Activated CD8-positive, alpha-beta T cell treated with anti-CD3 and anti-CD28 coated beads for 36 hours (primary cell): ENCODE data around the gene PTGES. TPM values are rescaled to one million over a fixed set of nuclear protein-coding genes. Genes with fewer than 3 reads are reported as not detected.

Experiments used
- ATAC-seq: fragments of 200-7000 bp; cut with Tn5 transposase; one replicate; pipeline ENCODE4 v1.10.0; 2021; ENCODE audit warnings: mild to moderate bottlenecking, moderate library complexity
- CTCF ChIA-PET: fragments of 350-600 bp; sonication (Branson Sonifier 250); formaldehyde crosslinking; loops from one replicate; lab custom pipeline; 2021; ENCODE audit warnings: antibody characterized with exemption; lab: Charles Lee
- POLR2A ChIA-PET: fragments of 350-600 bp; sonication (Branson Sonifier 250); formaldehyde crosslinking; loops from one replicate; lab custom pipeline; 2021; ENCODE audit warnings: antibody characterized with exemption; lab: Charles Lee
- DNase-seq: peaks from one replicate; pipeline ENCODE4 v3.0.0-alpha.2; 2020
- H3K27ac Mint-ChIP-seq: one replicate; pipeline ENCODE4 v1.8.0; 2021; ENCODE audit warnings: mild to moderate bottlenecking, mixed read lengths
- H3K27me3 Mint-ChIP-seq: one replicate; pipeline ENCODE4 v1.8.0; 2021; ENCODE audit warnings: mixed read lengths
- H3K36me3 Mint-ChIP-seq: one replicate; pipeline ENCODE4 v1.8.0; 2021; ENCODE audit warnings: low read depth, mixed read lengths
- H3K4me1 Mint-ChIP-seq: one replicate; pipeline ENCODE4 v1.8.0; 2021; ENCODE audit warnings: low read depth, mixed read lengths
- H3K4me3 Mint-ChIP-seq: one replicate; pipeline ENCODE4 v1.8.0; 2021; ENCODE audit warnings: mild to moderate bottlenecking, moderate library complexity, mixed read lengths
- H3K9me3 Mint-ChIP-seq: one replicate; pipeline ENCODE4 v1.8.0; 2021; ENCODE audit warnings: mixed read lengths
- CTCF ChIP-seq: fragments of 200-600 bp; IDR thresholded peaks from one replicate; pipeline ENCODE4 v1.8.0; 2022; ENCODE audit warnings: antibody characterized with exemption, mild to moderate bottlenecking
- intact Hi-C: fragments of 100-400 bp; cut with micrococcal nuclease; formaldehyde crosslinking; loops from one replicate; pipeline ENCODE4 v1.10.0; 2022
- total RNA-seq, 2 experiments: library from RNA; stranded (reverse); gene quantifications; one replicate each; pipeline ENCODE4 v1.2.3, GENCODE V29; 2021

Gene PTGES
- total RNA-seq, 2 experiments from 2014 or later, result 0.20 to 0.56 TPM

GRCh38 chr9:129692534-129692933 is 60.3 kb downstream of the PTGES start:
- intact Hi-C loops, result no loop called here
- Mint-ChIP-seq H3K36me3 (no peaks in the 10 kb centered on the region), H3K27me3 (peaks cover 19% of the 10 kb centered on the region), H3K4me3 (no peak overlapping the region), H3K27ac (no peak overlapping the region), H3K4me1 (peaks cover 3% of the 10 kb centered on the region), H3K9me3 (no peaks in the 10 kb centered on the region)
- ChIA-PET CTCF (no interaction called here), POLR2A (interaction anchor here (0.6 kb wide), 1 partner anchor 329 kb away, joined by 5 read pairs; no protein-coding TSS in a partner anchor)
- TF ChIP-seq CTCF, result no peak
- ATAC-seq, result no peak
- DNase-seq, result no peak

Other genes starting within 250 kb of the PTGES start
- gene C9orf50, start 131.9 kb downstream of the PTGES start, total RNA-seq, result not detected
- gene NTMT1, start 126.9 kb downstream of the PTGES start, total RNA-seq, result 10 to 100 TPM; 69.5 to 74.4 TPM
- 10 to 100 TPM; 16.6 TPM for gene ASB6, start 110.9 kb downstream of the PTGES start, total RNA-seq
- gene PRRX2, start 87.4 kb downstream of the PTGES start, total RNA-seq, result 1 to 10 TPM in 1 of 2 experiments, under 1 TPM in 1; 0.85 to 1.2 TPM
- gene TOR1B, start 50.1 kb upstream of the PTGES start, total RNA-seq, result 10 to 100 TPM; 18.5 to 19.8 TPM
- 10 to 100 TPM; 31.9 to 32.4 TPM for gene TOR1A, start 71.1 kb upstream of the PTGES start, total RNA-seq
- gene C9orf78, start 82.2 kb upstream of the PTGES start, total RNA-seq, result 10 to 100 TPM; 44.5 to 51.7 TPM
- 10 to 100 TPM; 55.3 to 55.9 TPM for gene USP20, start 82.4 kb upstream of the PTGES start, total RNA-seq